ENCODE measurements around the gene HSD17B14.
A peak's percentile ranks its signal among the peaks of the same experiment; 100 is the strongest.
"Not testable (repeated sequence)": the region's sequence is repeated elsewhere in the genome, so short reads cannot be mapped to it uniquely, and the experiment has no call there.

The HSD17B14 gene

GRCh38 chr19:48796298-48797083, 39.8 kb downstream of the HSD17B14 start:
- no peak for FAIRE-seq

GRCh38 chr19:48795685-48796070, 40.6 kb downstream of the HSD17B14 start:
- FAIRE-seq = no peak

- peak; percentile 94 for FAIRE-seq
These were observed 41.1 kb downstream of the HSD17B14 start for GRCh38 chr19:48795055-48795684.

GRCh38 chr19:48794291-48794690, 42.0 kb downstream of the HSD17B14 start:
- no peak for FAIRE-seq

- no peak for FAIRE-seq
These were observed 43.0 kb downstream of the HSD17B14 start for GRCh38 chr19:48793271-48793670.

GRCh38 chr19:48787331-48787730, 49.0 kb downstream of the HSD17B14 start:
- FAIRE-seq = not testable (repeated sequence)

- not testable (repeated sequence) for FAIRE-seq
These were observed 49.9 kb downstream of the HSD17B14 start for GRCh38 chr19:48786422-48786821.

GRCh38 chr19:48784527-48784926, 51.8 kb downstream of the HSD17B14 start:
- FAIRE-seq = no peak

GRCh38 chr19:48780631-48781391, 55.5 kb downstream of the HSD17B14 start:
- no peak for FAIRE-seq

GRCh38 chr19:48779636-48780035, 56.7 kb downstream of the HSD17B14 start:
- FAIRE-seq = no peak

GRCh38 chr19:48777720-48778119, 58.6 kb downstream of the HSD17B14 start:
- no peak for FAIRE-seq

- FAIRE-seq = no peak
These were observed 59.2 kb downstream of the HSD17B14 start for GRCh38 chr19:48777139-48777538.

- FAIRE-seq = no peak
These were observed 63.8 kb downstream of the HSD17B14 start for GRCh38 chr19:48772503-48772953.

GRCh38 chr19:48770734-48771472, 65.4 kb downstream of the HSD17B14 start:
- FAIRE-seq = no peak

- FAIRE-seq = no peak
These were observed 66.0 kb downstream of the HSD17B14 start for GRCh38 chr19:48770266-48770665.

GRCh38 chr19:48768994-48769713, 67.1 kb downstream of the HSD17B14 start:
- no peak for FAIRE-seq

GRCh38 chr19:48768171-48768753, 68.0 kb downstream of the HSD17B14 start:
- FAIRE-seq = not testable (repeated sequence)

- FAIRE-seq = not testable (repeated sequence)
These were observed 70.5 kb downstream of the HSD17B14 start for GRCh38 chr19:48765816-48766215.
